Spleen (tissue), 11 donors: ENCODE measurements around the gene CXCR4. TPM values are rescaled to one million over a fixed set of nuclear protein-coding genes. Genes with fewer than 3 reads are reported as not detected.
A peak's percentile ranks its signal among the peaks of the same experiment; 100 is the strongest.

Source experiments
- DNase-seq: peaks from one replicate; pipeline ENCODE4 v3.0.0-alpha.2; 2020
- H3K27ac ChIP-seq, 8 donors: fragments of 200-600 bp; sonication (generic) in 7 of 8; 1 replicate in 4 of 8; 2 replicates in 4 of 8; pipeline versions ENCODE4 v1.5.0 to v1.8.0; 2016 to 2021; ENCODE audit warnings: inconsistent platforms in 4 of 8, mild to moderate bottlenecking in 4 of 8, moderate library complexity in 1 of 8
- H3K27me3 ChIP-seq, 7 donors: fragments of 200-600 bp; sonication (generic) in 6 of 7; replicated peaks in 1 of 7; 1 replicate in 4 of 7; 2 replicates in 3 of 7; pipeline versions ENCODE4 v1.5.0 to v1.8.0; 2016 to 2021; ENCODE audit warnings: inconsistent platforms in 3 of 7, mild to moderate bottlenecking in 1 of 7
- H3K36me3 ChIP-seq, 6 donors: fragments of 200-600 bp; sonication (generic) in 5 of 6; 1 replicate in 4 of 6; 2 replicates in 2 of 6; pipeline versions ENCODE4 v1.5.0 to v1.8.0; 2016 to 2021; ENCODE audit warnings: inconsistent platforms in 2 of 6
- H3K4me1 ChIP-seq, 6 donors: fragments of 200-600 bp; sonication (generic) in 5 of 6; 1 replicate in 3 of 6; 2 replicates in 3 of 6; pipeline versions ENCODE4 v1.5.0 to v1.8.0; 2016 to 2021; ENCODE audit warnings: inconsistent platforms in 3 of 6
- H3K4me3 ChIP-seq, 8 donors: fragments of 200-600 bp; sonication (generic) in 7 of 8; 1 replicate in 4 of 8; 2 replicates in 4 of 8; pipeline versions ENCODE4 v1.5.0 to v1.8.0; 2016 to 2021; ENCODE audit warnings: inconsistent platforms in 4 of 8, mild to moderate bottlenecking in 4 of 8, moderate library complexity in 2 of 8
- H3K9me3 ChIP-seq, 8 donors: fragments of 200-600 bp; sonication (generic) in 7 of 8; 1 replicate in 4 of 8; 2 replicates in 4 of 8; pipeline versions ENCODE4 v1.5.0 to v1.8.0; 2016 to 2021; ENCODE audit warnings: inconsistent platforms in 4 of 8
- CTCF ChIP-seq, 11 experiments: fragments of 200-600 bp in 7 of 11; fragments of 450-650 bp in 4 of 11; sonication (generic) in 4 of 11; IDR thresholded peaks in 8 of 11; conservative IDR thresholded peaks in 3 of 11; 1 replicate in 7 of 11; 2 replicates in 4 of 11; pipeline versions ENCODE4 v1.4.0 to v1.8.0; 2016 to 2021; ENCODE audit warnings: antibody characterized with exemption in 11 of 11, inconsistent platforms in 4 of 11, mild to moderate bottlenecking in 1 of 11
- POLR2A ChIP-seq, 3 donors: fragments of 450-650 bp; IDR thresholded peaks; one replicate each; pipeline ENCODE4 v1.5.1; 2017; ENCODE audit warnings: antibody characterized with exemption in 3 of 3, mild to moderate bottlenecking in 1 of 3
- POLR2AphosphoS5 ChIP-seq, 3 donors: sonication (generic); formaldehyde crosslinking; IDR thresholded peaks; one replicate each; pipeline ENCODE4 v1.5.1; 2017; ENCODE audit warnings: antibody characterized with exemption in 3 of 3
- WGBS, 5 donors: extraction: QIAGEN DNeasy Blood & Tissue Kit in 3 of 5; methylation state at CpG; one replicate each; pipeline versions ENCODE4 v1.1.5 to v1.1.7; 2013 to 2018; 5-methylcytosine and 5-hydroxymethylcytosine counted together
- intact Hi-C: fragments of 100-400 bp; cut with DNase I; formaldehyde crosslinking; loops from one replicate; pipeline ENCODE4 v1.15.0; 2023; ENCODE audit warnings: low total_unique reads
- polyA plus RNA-seq, 3 donors: library from polyadenylated mRNA; stranded (reverse); fragments of 200-250 nt; gene quantifications; one replicate each; pipeline ENCODE4 v1.2.1, GENCODE V29; 2013
- total RNA-seq, 7 donors: library from RNA; depleted of rRNA in 3 of 7; stranded (reverse); fragments of >200 nt in 3 of 7; fragmentation: NEBNext Ultra II Directional in 4 of 7; extraction: Animal tissue kit (Norgen Biotek cat#: 25700) in 4 of 7; gene quantifications; one replicate each; pipeline versions ENCODE4 v1.1.0 to v1.2.1, GENCODE V29; 2016 to 2021
- donor health status: healthy with polysubstance abuse.
- donor health status: DM: no; HTN: no; CAD: no; lungs with moderate emphysema.
- donor health status: DM: no; HTN: no; CAD: no.
- donor health status: Bipolar disorder and iron deficiency.
- donor health status: healthy.
- donor health status: DM: no; HTN: no; CAD: no.
- donor health status: DM: yes; HTN: yes; CAD: no.

Gene CXCR4
- total and polyA plus RNA-seq, 10 donors, result 204 to 626 (median 310) TPM

- H3K4me1 ChIP-seq, result peaks cover 23 to 97% (median 77%) of the 10 kb centered on the region in 6 donors
- DNase-seq, result no peak
- H3K27me3 ChIP-seq, result no peaks in the 10 kb centered on the region
- peak overlapping the region in 1 of 8 donors; percentile 23 for H3K4me3 ChIP-seq
- H3K27ac ChIP-seq, result peak overlapping the region; percentile 69 to 96 (median 90)
- intact Hi-C loops, result no loop called here
- WGBS, 5 donors, result 29 to 34% (median 32%) methylated on average over 4 of the region's 4 CpGs
- TF ChIP-seq CTCF (IDR thresholded peaks at IDR 0.05 in 8 of 11, conservative IDR thresholded peaks at IDR 0.05 in 3 of 11), result no peak
- TF ChIP-seq POLR2A (IDR thresholded peaks at IDR 0.05), result peak in 2 of 3 donors; percentile 49 to 60
- peak in 1 of 3 donors; percentile 89 for TF ChIP-seq POLR2AphosphoS5 (IDR thresholded peaks at IDR 0.05)
- H3K9me3 ChIP-seq, result no peaks in the 10 kb centered on the region
- H3K36me3 ChIP-seq, result no peaks in the 10 kb centered on the region
Observed at GRCh38 chr2:136129601-136130000, 11.7 kb upstream of the CXCR4 start.

GRCh38 chr2:136128905-136129304 lies 11.0 kb upstream of the CXCR4 start:
- intact Hi-C loops, result no loop called here
- H3K27me3 ChIP-seq, result no peaks in the 10 kb centered on the region
- DNase-seq, result no peak
- no peaks in the 10 kb centered on the region for H3K9me3 ChIP-seq
- H3K4me1 ChIP-seq, result peaks cover 22 to 97% (median 77%) of the 10 kb centered on the region in 6 donors
- 44 to 71% (median 69%) methylated on average over 1 of the region's 1 CpG for WGBS, 5 donors
- peak overlapping the region; percentile 69 to 96 (median 90) for H3K27ac ChIP-seq
- TF ChIP-seq CTCF (IDR thresholded peaks at IDR 0.05 in 8 of 11, conservative IDR thresholded peaks at IDR 0.05 in 3 of 11), result no peak
- TF ChIP-seq POLR2A (IDR thresholded peaks at IDR 0.05), result no peak
- TF ChIP-seq POLR2AphosphoS5 (IDR thresholded peaks at IDR 0.05), result no peak
- H3K36me3 ChIP-seq, result no peaks in the 10 kb centered on the region
- peak overlapping the region in 1 of 8 donors; percentile 23 for H3K4me3 ChIP-seq

- Histone ChIP-seq H3K4me3 (peak overlapping the region in 1 of 8 donors; percentile 23), H3K27ac (peak overlapping the region; percentile 69 to 96 (median 90)), H3K4me1 (peaks cover 20 to 97% (median 77%) of the 10 kb centered on the region in 6 donors), H3K9me3 (no peaks in the 10 kb centered on the region), H3K27me3 (no peaks in the 10 kb centered on the region), H3K36me3 (no peaks in the 10 kb centered on the region)
- DNase-seq, result no peak
- no peak for TF ChIP-seq CTCF (IDR thresholded peaks at IDR 0.05 in 8 of 11, conservative IDR thresholded peaks at IDR 0.05 in 3 of 11)
- intact Hi-C loops, result no loop called here
- 92 to 100% (median 93%) methylated on average over 2 of the region's 2 CpGs for WGBS, 5 donors
Observed at GRCh38 chr2:136128366-136128765, 10.4 kb upstream of the CXCR4 start.

GRCh38 chr2:136127356-136127755 lies 9.4 kb upstream of the CXCR4 start:
- intact Hi-C loops, result no loop called here
- no peak for DNase-seq
- H3K27ac ChIP-seq, result peak overlapping the region in 7 of 8 donors; percentile 21 to 96 (median 91)
- no peaks in the 10 kb centered on the region for H3K27me3 ChIP-seq
- no peaks in the 10 kb centered on the region for H3K9me3 ChIP-seq
- no peaks in the 10 kb centered on the region for H3K36me3 ChIP-seq
- peak in 2 of 3 donors; percentile 41 to 49 for TF ChIP-seq POLR2AphosphoS5 (IDR thresholded peaks at IDR 0.05)
- no peak for TF ChIP-seq POLR2A (IDR thresholded peaks at IDR 0.05)
- TF ChIP-seq CTCF (IDR thresholded peaks at IDR 0.05 in 8 of 11, conservative IDR thresholded peaks at IDR 0.05 in 3 of 11), result no peak
- peaks cover 18 to 97% (median 77%) of the 10 kb centered on the region in 6 donors for H3K4me1 ChIP-seq
- H3K4me3 ChIP-seq, result peak overlapping the region in 1 of 8 donors; percentile 6
- WGBS, 5 donors, result 53 to 70% (median 57%) methylated on average over 6 of the region's 6 CpGs
